Mucosa of rectum (tissue), 2 donors: ENCODE results near the gene TTI1.

Experiments
- H3K27ac ChIP-seq, 2 donors: one replicate each; pipeline ENCODE4 v1.7.0; 2013; ENCODE audit warnings: inconsistent platforms in 2 of 2, low read depth in 2 of 2, low read length in 2 of 2
- H3K27me3 ChIP-seq, 2 donors: one replicate each; pipeline ENCODE4 v1.7.0; 2013; ENCODE audit warnings: low read length in 2 of 2; ENCODE audit not compliant: control insufficient read depth in 2 of 2, insufficient read depth in 2 of 2
- H3K36me3 ChIP-seq, 2 donors: one replicate each; pipeline ENCODE4 v1.7.0; 2013; ENCODE audit warnings: low read length in 2 of 2; ENCODE audit not compliant: control insufficient read depth in 2 of 2, insufficient read depth in 2 of 2
- H3K4me1 ChIP-seq, 2 donors: one replicate each; pipeline ENCODE4 v1.7.0; 2013; ENCODE audit warnings: low read length in 2 of 2, mild to moderate bottlenecking in 1 of 2; ENCODE audit not compliant: control insufficient read depth in 2 of 2, insufficient read depth in 2 of 2
- H3K4me3 ChIP-seq, 2 donors: one replicate each; pipeline ENCODE4 v1.7.0; 2013; ENCODE audit warnings: low read length in 2 of 2
- H3K9ac ChIP-seq, 2 donors: one replicate each; pipeline ENCODE4 v1.7.0; 2013; ENCODE audit warnings: low read length in 2 of 2, low read depth in 1 of 2, mild to moderate bottlenecking in 1 of 2
- H3K9me3 ChIP-seq, 2 donors: one replicate each; pipeline ENCODE4 v1.7.0; 2013; ENCODE audit warnings: low read length in 2 of 2; ENCODE audit not compliant: control insufficient read depth in 2 of 2
- donor health status: healthy.
- donor health status: Normal muscosa, but diverticular disease.

The TTI1 gene

GRCh38 chr20:38036366-38036765, 3.1 kb upstream of the TTI1 start:
- no peak overlapping the region for H3K4me3 ChIP-seq
- peaks cover 7 to 13% of the 10 kb centered on the region in 2 donors for H3K36me3 ChIP-seq
- H3K27me3 ChIP-seq, result no peaks in the 10 kb centered on the region
- no peaks in the 10 kb centered on the region for H3K9me3 ChIP-seq
- H3K9ac ChIP-seq, result no peak overlapping the region
- no peak overlapping the region for H3K27ac ChIP-seq
- peaks cover 22 to 26% of the 10 kb centered on the region in 2 donors for H3K4me1 ChIP-seq

GRCh38 chr20:38034961-38035360, 1.7 kb upstream of the TTI1 start:
- H3K27ac ChIP-seq, result no peak overlapping the region

DNA sequence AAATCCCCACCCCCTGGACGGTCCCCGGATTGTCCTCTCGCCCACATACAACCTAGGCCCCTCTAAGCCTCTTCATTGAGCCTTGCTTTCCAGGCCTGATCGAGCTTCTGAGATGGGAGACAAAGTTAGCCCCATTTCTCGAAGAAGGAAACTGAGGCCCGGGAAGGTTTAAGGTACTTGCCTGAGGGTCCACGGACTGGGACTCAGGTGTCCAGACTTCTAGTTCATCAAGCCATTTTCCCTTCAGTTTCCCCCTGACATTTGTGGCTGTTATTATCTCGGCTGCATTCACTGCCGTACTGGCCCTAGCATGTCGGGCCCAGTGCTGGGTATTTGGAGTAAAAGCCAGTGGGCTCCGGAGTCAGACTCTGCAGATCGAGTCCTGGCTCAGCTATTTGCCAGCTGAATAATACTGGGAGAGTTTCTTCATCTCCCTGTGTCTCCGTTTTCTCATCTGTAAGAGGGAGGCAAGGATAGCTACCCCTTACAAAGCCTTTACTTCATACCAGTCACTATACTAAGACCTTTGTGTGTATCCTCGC, 923 bp upstream of the TTI1 start:
- peaks cover 23 to 26% of the 10 kb centered on the region in 2 donors for H3K4me1 ChIP-seq
- H3K9ac ChIP-seq, result peak overlapping the region; percentile 73 to 98
- H3K4me3 ChIP-seq, result peak overlapping the region; percentile 90 to 95
- no peaks in the 10 kb centered on the region for H3K27me3 ChIP-seq
- H3K36me3 ChIP-seq, result no peaks in the 10 kb centered on the region
- H3K9me3 ChIP-seq, result no peaks in the 10 kb centered on the region
- H3K27ac ChIP-seq, result peak overlapping the region; percentile 91 to 94

More at GRCh38 chr20:38034961-38035360, 1.7 kb upstream of the TTI1 start:
- no peak overlapping the region for H3K9ac ChIP-seq
- H3K36me3 ChIP-seq, result no peaks in the 10 kb centered on the region
- no peaks in the 10 kb centered on the region for H3K27me3 ChIP-seq
- no peaks in the 10 kb centered on the region for H3K9me3 ChIP-seq
- H3K4me3 ChIP-seq, result peak overlapping the region; percentile 90 to 95
- peaks cover 23 to 26% of the 10 kb centered on the region in 2 donors for H3K4me1 ChIP-seq

- no peaks in the 10 kb centered on the region for H3K27me3 ChIP-seq
- no peaks in the 10 kb centered on the region for H3K36me3 ChIP-seq
- H3K27ac ChIP-seq, result peak overlapping the region; percentile 91 to 94
- H3K4me1 ChIP-seq, result peaks cover 23 to 26% of the 10 kb centered on the region in 2 donors
- no peaks in the 10 kb centered on the region for H3K9me3 ChIP-seq
- peak overlapping the region; percentile 90 to 95 for H3K4me3 ChIP-seq
- H3K9ac ChIP-seq, result peak overlapping the region; percentile 73 to 98
Measured at GRCh38 chr20:38032585-38033329, 499 bp downstream of the TTI1 start.

GRCh38 chr20:38031957-38032356, 1.3 kb downstream of the TTI1 start:
- H3K9ac ChIP-seq, result no peak overlapping the region
- no peak overlapping the region for H3K27ac ChIP-seq
- peaks cover 23 to 26% of the 10 kb centered on the region in 2 donors for H3K4me1 ChIP-seq
- peak overlapping the region; percentile 90 to 95 for H3K4me3 ChIP-seq
- H3K36me3 ChIP-seq, result no peaks in the 10 kb centered on the region
- no peaks in the 10 kb centered on the region for H3K9me3 ChIP-seq
- H3K27me3 ChIP-seq, result no peaks in the 10 kb centered on the region

DNA sequence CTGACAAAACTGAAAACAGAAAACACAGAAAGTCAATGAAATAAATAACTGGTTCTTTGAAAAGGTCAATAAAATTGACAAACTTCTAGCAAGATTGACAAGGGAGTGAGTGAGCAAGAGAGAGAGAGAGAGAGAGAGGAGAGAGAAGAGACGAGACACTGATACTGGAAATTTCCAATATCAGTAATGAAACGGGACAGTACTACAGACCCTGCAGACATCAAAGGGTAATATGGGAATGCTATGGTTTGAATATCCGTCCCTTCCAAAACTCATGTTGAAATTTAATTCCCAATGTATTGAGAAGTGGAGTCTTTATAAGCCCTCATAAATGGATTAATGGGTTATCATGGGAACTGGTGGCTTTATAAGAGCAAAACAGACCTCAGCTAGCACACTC, 3.8 kb downstream of the TTI1 start:
- Histone ChIP-seq H3K4me3 (no peak overlapping the region), H3K4me1 (peaks cover 11 to 16% of the 10 kb centered on the region in 2 donors)

DNA sequence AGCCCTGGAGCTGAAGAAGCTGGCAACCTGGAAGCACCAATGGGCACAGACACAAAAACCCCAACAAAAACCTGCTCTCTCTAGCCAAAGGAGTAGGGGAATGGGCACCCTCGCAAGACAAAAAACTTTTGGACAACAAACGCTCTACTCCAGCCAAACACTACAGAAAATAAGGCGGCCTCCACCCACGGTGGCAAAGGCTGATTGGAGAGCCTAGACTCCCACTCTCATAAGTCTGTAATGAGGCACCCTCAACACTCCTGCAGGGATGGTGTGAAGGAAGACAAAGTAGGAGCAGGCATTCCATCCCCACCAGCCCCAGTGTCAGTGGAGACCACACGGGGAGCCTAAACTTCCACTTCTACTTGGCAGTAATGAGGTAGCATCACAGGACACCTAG, 8.8 kb downstream of the TTI1 start:
- Histone ChIP-seq H3K4me1 (peaks cover 0 to 4% of the 10 kb centered on the region in 2 donors), H3K36me3 (peaks cover 0 to 4% of the 10 kb centered on the region in 2 donors), H3K9me3 (no peaks in the 10 kb centered on the region), H3K27ac (no peak overlapping the region), H3K27me3 (no peaks in the 10 kb centered on the region), H3K9ac (no peak overlapping the region), H3K4me3 (no peak overlapping the region)

More for the DNA sequence above, 3.8 kb downstream of the TTI1 start:
- H3K9ac ChIP-seq, result no peak overlapping the region
- H3K27me3 ChIP-seq, result no peaks in the 10 kb centered on the region
- H3K36me3 ChIP-seq, result peaks cover 0 to 4% of the 10 kb centered on the region in 2 donors
- no peaks in the 10 kb centered on the region for H3K9me3 ChIP-seq
- H3K27ac ChIP-seq, result no peak overlapping the region

DNA sequence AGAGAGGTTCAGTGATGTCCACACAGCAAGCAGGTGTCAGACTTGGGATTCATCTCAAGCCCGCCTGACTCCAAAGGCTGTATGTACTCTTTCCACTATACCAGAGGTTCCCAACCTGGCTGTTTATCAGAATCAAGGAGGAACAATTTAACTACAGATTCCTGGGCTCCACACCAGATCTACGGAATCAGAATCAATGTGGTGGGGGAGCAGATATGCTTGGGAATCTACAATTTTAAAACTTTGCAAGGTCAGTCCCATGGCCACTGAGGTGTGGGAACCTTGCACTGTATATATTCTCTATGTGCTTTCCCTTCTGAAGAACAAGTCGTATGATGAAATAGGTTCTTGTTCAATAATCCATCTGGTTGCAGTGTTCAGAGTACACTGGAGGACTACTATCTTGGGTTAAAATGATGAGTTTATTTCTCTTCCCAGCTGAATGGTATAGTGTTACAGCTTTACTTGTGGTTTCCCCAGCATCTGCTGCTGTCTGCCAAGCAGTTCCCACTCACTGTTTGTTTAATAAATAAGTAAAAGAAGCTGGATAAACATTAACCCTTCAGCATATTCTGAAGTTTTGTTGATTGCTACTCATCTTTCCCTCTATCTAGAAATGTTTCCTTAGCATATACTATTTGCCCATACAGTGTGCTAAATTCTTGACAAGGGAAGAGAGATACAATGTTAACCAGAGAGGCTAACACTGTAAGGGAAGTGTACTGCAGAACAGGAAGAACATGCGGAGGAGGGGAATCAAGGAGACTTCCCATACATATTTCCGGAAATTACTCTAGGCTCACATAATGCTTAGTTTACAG, 9.9 kb downstream of the TTI1 start:
- no peaks in the 10 kb centered on the region for H3K27me3 ChIP-seq
- no peak overlapping the region for H3K9ac ChIP-seq
- peaks cover 1 to 10% of the 10 kb centered on the region in 2 donors for H3K36me3 ChIP-seq
- no peak overlapping the region for H3K4me3 ChIP-seq
- no peaks in the 10 kb centered on the region for H3K9me3 ChIP-seq
- peak overlapping the region; percentile 17 to 31 for H3K27ac ChIP-seq
- peaks cover 0 to 4% of the 10 kb centered on the region in 2 donors for H3K4me1 ChIP-seq

GRCh38 chr20:38021087-38021772, 12.0 kb downstream of the TTI1 start:
- peak overlapping the region in 1 of 2 donors; percentile 4 for H3K27ac ChIP-seq
- H3K36me3 ChIP-seq, result peaks cover 11 to 21% of the 10 kb centered on the region in 2 donors
- no peaks in the 10 kb centered on the region for H3K9me3 ChIP-seq
- H3K9ac ChIP-seq, result no peak overlapping the region
- peaks cover 0 to 4% of the 10 kb centered on the region in 2 donors for H3K4me1 ChIP-seq
- no peaks in the 10 kb centered on the region for H3K27me3 ChIP-seq
- H3K4me3 ChIP-seq, result no peak overlapping the region
